Measurements from ENCODE around the gene HYAL1.

The HYAL1 gene

DNA sequence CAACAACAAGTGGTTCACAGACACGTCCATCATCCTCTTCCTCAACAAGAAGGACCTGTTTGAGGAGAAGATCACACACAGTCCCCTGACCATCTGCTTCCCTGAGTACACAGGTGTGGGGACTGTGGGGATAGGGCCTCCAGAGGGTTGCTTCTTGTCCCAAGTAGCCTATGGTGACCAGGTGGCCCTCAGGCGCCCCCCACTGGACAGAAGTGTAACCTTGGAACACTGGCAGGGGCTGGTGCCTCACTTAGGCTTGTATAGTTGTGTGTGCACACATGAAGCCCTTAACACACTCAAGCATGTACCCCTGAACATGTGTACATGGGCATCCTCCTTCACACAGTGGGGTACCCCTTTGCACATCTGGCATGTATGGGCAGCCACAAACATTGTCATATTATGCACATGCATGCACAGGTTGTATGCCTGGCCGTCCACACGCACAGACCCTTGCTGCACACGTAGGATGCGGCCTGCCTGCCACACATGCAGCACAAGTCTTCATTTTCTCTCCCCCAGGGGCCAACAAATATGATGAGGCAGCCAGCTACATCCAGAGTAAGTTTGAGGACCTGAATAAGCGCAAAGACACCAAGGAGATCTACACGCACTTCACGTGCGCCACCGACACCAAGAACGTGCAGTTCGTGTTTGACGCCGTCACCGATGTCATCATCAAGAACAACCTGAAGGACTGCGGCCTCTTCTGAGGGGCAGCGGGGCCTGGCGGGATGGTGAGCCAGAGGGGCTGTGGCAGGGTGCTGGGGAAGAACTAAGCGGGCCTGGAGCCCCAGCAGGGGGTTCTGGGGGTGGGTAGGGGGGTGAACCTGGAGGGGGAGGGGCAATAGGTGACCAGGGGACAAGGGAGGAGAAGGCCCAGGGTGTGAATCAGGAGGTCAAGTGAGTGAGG lies 46.1 kb downstream of the HYAL1 start:
- DNase-seq: no peak

DNA sequence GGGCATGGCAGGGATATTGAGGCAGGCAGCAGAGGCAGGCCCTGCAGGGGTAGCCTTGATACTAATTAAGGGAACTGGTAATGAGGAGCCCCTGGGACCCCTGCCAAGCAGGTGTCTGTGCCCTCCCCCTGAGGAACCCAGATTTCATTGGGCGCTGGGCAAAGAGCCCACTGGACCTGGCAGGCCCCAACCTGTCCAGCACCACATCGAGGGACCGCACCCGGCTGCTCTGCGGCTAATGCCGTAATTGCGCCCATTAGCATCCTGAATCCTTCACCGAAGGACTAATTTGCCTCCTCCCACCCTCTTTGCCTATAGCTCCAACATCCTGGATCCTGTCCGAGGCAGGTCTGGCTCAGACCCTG lies 48.1 kb downstream of the HYAL1 start:
- no peak for DNase-seq

DNA sequence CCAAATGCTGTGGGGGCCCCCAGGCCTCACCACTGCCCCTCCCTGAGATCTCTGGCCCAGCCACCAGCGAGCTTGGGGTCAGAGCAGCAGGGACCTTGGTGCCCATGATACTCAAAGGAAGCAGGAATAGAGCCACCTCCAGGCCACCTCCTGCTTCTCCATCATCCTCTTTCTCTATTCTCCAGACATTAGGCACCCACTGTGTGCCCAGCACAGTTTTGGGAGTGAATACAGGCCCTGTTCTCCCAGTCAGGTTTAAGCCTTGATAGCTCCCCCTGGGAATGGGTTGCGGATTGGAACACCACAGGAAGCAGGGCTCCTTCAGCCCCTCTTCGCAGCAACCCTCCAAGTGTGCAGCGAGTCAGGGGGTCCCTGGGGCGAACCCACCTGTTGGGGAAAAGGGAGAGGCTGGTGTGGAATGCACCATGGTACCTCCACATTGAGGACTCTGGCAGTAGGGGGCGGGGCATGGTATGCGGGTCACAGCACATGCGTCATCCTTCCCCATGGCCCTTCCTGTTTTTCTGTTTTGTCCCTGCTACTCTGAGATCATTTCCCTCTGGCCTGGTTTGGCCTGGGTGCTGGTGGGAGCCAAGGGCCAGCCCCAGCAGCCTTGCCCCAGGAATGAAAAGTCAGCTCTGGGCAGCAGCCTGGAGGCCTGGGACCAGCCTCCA lies 48.7 kb downstream of the HYAL1 start:
- no peak for DNase-seq

DNA sequence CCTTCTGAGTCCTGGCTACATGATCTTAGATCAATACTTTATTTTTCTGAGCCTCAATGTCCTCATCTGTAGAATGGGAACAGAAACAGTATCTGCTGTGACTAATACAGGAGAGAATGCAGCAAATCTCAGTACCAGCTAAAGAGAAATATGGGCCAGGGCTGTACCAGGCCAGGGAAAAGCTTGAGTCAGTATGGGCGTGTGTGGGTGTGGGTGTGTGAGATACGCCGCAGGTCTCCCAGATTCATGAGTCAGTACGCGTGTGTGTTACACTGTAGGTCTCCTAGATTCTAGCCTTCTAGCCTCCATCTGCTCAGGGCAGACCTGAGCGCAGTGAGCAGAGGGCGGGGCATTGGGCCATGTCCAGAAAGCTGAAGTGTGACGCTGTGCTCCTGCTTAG lies 52.2 kb downstream of the HYAL1 start:
- no peak for DNase-seq

DNA sequence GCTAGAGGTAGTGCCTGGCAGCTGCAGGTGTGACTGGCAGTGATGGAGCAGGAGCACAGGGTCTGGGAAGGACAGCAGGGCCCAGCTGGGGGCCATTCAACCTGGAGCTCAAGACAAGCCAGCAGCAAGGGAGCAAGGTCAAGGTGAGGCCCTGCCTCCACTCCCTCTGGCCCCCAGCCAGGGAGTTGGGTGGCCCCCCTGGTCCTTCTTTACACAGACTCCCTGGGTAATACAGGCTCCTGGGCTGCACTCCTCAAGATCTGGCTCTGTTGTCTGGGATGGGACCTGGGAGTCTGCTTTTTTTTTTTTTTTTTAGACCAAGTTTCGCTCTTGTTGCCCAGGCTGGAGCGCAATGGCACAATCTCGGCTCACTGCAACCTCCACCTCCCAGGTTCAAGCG lies 52.9 kb downstream of the HYAL1 start:
- no peak for DNase-seq
